ENCODE results near the gene SLIT1.

SLIT1 gene

GRCh38 chr10:97017474-97017903, 168.3 kb downstream of the SLIT1 start:
- no peak for DNase-seq

DNA sequence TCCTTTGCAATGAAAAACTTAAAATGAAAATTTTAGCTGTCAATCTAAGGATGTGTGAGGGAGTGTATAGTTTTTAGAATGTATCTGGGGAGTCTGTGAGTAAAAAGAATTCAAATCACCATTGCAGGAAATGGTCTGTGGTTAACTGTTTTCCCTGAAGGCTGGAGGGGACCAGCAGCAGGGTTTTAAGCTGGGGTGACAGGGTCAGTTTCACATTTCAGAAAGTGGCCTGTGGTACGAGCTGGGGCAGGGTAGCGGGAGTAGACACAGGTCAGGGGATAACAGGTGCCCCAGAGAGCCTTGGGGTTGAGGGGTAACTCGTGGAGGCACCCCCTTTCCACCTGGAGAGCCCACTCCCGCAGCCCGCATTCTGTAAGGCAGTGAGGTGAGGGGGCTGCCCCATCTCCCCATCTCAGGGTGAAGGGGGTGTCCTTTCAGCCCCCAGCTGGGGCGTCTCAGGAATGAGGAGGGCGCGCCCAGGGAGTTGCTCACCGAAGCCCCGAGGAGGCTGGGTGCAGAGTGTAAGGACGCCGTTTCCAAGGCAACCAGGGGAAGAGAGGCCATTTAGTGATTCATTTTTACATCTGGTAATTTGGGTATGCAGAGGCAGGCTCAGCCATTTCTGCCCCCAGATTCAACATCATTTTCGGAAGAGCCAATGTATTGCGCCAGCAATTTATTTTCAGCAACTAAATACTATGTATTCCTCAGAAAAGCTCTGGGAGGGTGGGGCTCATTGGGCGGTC, 168.9 kb downstream of the SLIT1 start:
- DNase-seq: no peak

DNA sequence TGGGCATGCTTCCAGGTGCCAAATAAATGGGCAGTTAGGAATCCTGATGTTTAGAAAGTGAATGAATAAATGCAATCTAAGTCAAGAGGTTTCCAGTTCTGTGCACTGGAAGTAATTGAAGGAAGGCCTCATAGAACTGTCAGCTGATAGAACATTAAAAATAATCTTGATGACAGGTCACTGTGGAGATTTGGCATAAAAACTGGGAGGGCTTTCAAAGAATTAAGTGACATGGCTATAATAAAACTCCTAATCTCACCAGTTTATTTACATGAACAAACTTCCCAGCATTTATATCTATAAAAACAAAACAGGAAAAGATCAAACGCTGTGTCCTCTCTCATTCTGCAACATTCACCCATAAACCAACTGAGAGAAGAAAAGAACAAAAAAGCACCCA, 170.5 kb downstream of the SLIT1 start:
- DNase-seq: no peak

DNA sequence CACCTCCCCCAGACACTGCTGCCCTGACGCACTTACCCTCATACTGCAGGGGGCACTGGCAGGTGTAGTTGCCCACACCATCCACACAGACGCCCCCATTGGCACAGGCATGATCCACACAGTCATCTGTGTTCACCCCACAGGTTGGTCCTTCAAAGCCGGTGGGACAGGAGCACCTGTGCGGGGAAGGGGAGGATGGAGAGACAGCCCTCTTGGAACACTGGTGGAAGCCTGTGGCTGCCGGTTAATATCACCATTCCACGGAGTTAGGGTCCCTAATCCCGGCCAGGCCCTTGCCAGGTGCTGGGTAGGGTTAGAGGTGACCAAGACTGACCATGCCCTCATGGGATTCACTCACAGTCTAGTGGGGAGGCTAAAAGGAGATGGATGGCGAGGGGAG, 171.8 kb downstream of the SLIT1 start:
- no peak for DNase-seq

DNA sequence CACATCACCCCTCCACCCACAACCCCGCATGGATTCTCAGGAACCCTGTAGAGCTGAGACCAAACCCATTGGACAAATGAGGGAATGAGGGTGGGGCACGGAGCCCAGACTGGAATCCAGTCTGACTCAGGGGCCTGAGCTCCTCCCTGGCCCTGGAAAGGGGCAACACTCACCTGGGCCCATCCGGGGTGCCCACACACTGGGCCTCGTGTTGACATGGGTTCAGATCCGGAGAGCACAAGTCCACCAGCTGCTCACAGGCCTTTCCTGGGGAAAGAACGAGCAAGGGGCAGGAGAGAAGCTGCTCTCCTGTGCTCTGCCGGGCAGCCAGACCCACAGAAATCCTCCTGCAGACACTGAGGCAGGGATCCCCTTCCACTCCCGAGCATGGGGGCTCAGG, 172.2 kb downstream of the SLIT1 start:
- DNase-seq: no peak

- DNase-seq: no peak
These were observed 173.3 kb downstream of the SLIT1 start for GRCh38 chr10:97012470-97012869.

GRCh38 chr10:97011397-97011796, 174.4 kb downstream of the SLIT1 start:
- no peak for DNase-seq

DNA sequence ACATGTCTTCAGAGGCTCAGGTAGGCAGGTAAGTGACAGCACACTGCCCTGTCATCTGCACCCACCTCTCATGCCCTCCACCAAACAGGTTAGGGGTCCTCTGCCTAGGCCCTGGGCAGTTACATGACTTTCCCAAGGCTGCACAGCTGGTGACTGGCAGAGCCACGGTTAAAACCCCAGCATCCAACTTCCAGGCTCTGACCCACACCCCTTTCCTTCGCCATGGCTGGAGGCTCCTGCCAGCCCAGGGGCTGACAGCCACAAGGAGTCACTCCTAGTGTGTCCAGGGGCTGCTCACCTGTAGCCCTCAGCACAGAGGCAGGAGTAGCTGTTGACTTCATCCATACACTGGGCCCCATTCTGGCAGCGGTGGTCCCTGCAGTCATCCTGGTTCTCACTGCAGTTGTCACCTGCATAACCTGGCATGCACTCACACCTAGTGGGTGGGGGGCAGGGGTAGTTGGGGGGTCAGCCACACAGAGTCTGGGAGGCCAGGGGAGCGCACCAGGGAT, 175.0 kb downstream of the SLIT1 start:
- no peak for DNase-seq

DNA sequence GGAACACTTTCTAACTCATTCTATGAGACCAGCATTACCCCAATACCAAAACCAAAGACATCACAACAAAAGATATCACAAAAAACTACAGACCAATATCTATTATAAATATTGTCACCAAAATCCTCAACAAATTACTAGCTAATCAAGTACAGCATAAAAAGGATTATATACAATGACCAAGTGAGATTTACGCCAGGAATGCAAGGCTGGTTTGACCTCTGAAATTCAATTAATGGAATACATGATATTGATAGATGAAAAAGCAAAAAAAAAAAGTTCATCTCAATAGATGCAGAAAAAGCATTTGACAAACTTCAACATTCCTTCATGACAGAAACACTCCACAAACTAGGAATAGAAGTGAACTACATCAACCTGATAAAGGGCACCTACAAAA, 178.3 kb downstream of the SLIT1 start:
- DNase-seq: no peak

DNA sequence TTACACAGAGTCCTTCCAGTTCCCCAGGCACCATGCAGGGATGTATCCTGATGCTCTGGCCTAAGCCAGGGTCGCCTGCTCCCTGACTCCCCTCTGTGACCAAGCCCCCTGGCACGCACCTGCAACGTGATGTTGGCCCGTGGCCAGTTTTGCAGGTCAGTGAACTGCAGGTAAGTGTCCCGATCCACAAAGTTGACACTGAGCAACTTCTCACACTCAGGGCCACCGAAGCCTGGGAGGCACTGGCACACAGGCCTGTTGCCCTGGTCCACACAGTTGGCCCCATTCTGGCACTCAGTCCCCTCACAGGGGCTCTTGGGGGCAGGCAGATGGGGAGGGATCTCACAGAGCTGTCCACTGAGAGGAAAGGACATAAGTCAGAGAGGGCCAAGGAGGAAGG, 179.4 kb downstream of the SLIT1 start:
- DNase-seq: no peak

GRCh38 chr10:97005349-97005748, 180.4 kb downstream of the SLIT1 start:
- DNase-seq: no peak

DNA sequence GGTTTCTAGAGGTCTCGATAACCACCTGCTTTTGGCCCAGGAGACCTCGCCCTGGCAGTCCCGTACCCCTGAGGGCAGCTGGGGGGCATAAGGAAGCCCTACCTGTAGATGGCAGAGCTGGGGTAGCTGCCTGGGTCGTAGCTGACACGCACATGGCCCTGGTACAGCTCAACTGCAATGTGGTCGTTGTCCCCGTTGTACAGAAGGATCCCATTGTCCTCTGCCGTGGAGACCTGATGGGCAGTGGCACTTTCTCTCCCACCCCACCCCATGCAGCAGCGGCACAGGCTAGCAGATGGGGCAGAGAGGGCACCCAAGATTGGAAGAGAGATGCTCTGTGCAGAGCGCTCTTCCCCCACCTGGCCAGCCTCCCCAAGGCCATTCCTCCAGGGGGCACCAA, 181.2 kb downstream of the SLIT1 start:
- no peak for DNase-seq

DNA sequence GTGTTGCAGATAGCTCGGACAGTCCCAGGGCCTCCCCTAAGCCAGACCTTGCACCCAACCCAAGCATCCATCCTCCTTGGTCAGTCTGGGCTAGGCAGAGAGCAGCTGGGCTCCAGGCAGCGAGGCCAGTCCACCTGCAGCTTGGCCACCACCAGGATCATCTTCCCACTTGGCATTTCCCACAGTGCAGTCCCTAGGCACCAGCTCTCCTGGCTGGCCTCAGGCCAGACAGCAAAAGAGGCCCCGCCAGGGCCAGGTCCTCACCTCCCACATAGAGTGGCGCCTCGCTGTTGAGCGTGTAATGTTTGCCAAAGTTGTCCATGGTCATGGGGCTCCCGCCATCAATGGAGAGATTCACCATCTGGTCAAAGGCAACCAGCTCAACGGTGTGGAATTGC, 182.0 kb downstream of the SLIT1 start:
- no peak for DNase-seq

- DNase-seq: no peak
These were observed 182.5 kb downstream of the SLIT1 start for GRCh38 chr10:97003151-97003803.

- DNase-seq: no peak
These were observed 183.1 kb downstream of the SLIT1 start for GRCh38 chr10:97002670-97003069.

DNA sequence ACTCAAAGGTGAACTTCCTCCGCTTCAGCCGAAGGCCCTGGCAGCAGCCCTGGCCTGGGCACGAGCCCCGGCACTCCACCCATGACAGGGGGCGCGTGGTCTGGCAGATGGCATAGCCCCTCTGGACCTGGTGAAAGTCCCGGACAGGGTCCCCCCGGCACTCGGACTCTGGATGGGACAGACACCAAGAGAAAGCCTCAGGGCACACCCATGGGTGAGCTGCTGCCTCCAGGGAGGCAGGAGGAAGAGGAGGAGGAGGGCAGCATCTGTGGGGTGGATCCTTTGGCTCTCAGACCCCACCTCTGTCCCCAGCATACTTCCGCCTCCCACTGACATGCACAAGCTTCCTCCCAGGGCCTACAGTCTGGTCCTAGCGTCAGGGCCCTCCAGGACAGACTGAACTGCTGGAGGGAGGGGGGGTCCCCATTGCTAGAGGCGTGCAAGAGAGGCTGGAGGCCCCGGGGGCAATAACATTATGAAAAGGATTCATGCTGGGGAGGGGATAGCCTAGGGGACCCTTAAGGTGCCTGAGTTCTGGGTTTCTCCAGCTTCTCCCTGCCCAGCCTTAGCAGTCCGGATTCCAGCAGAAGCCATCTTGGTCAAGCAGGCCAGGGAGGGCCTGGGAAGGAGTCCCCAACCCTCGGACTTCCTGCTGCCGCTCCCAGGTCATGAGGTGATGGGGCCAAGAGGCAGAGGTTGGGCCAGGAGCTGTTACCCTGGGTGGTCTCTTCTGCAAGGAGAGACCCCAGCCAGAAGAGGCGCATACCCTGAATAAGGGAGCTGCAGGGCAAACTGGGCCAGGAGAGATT, 184.4 kb downstream of the SLIT1 start:
- DNase-seq: no peak

DNA sequence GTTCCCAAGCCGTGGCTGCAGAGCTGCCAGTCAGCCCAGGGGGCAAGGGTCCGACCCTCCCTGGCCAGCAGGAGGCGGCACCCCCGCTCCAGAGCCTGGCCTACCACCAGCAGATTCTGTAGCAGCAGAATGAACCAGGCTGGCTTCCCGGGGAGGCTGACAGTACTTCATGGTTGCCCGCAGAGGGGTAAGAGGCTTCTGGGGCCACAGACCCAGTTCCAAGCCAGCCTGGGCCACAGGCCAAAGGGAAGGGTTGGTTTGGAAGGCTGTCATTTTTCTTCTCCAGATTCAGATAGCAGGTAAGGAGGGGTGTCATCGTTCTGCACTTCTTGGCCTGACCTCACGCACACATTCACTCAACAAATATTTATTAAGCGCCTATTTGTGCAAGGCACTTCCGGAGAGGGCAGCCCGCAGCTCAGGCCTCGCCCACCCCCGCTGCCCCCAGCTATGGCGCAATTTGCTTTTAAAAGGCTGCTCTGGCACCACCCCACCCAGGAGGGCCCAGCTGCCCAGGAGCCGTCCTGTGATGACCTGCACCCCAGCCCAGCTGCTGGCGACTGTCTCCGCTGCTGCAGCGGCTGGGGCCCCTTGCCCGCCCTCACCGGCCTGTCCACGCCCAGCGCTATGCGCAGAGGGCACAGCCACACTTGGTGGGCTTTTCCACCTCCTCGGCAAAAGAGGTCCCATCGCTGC, 185.1 kb downstream of the SLIT1 start:
- DNase-seq: no peak

- no peak for DNase-seq
These were observed 185.8 kb downstream of the SLIT1 start for GRCh38 chr10:96999987-97000386.

DNA sequence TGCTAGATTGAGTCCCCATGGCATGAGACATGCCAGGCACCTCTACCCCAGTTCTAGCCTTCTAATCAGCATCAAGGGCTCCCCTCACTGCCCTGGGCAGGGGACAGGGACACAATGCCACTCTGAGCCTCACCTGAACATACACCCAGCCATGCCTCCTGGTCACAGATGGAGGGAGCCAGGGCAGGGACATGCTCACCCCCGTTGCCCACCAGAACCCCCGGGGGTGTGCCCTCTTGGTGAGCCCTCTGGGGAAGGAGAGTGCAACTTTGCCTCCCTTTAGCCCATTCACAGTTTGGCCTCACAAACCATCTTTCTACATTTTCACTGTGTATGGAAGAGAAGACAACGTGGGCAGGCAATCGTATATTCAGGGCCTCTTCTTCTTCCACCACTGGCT, 186.4 kb downstream of the SLIT1 start:
- no peak for DNase-seq

DNA sequence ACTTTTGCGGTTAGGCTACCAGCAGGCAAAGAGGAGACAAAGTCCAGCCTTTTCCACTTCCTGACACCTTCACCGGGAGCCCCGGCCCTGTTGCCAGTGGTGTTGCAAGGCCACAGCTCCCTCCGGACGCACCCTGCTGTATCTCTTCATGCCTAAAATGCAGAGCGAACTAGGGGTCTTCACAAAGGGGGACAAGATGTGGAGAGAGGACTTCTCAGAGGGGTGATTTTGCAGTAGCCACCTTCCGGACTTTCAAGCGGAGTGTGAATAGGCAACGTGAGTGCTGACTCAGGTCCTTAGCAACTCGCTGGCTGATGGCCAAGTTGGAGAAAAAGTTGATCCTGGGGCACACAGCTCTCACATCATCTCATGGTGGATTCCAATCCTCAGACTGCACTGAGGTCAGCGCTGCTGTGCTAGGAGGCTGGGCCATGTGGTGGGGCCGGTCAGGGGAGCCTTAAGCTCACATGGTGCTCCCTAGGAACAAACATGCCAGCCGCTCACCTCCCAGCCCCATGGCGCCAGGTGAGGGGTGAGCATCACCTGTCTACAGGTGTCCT, 187.3 kb downstream of the SLIT1 start:
- no peak for DNase-seq

GRCh38 chr10:96996275-96996965, 189.3 kb downstream of the SLIT1 start:
- DNase-seq: no peak

DNA sequence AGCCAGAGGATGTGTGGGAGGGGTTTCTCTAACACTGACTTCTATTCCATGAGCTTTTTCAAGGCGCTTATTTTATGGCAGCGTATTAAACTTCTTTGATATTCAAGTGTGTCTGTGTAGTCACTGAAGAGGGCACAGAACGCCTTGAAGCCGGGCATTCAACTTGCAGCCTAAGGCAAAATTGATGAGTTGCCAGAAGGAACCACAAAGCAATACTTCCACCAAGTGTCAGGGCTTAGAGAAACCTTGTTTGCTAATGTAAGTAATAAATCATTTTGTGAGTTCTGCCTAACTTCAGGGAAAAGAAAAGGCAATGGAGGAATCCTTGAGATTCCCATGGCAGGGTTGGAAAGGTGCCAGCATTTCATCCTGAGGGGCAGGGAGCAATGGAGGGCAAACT, 189.9 kb downstream of the SLIT1 start:
- no peak for DNase-seq

All from inflammatory macrophage treated with lipopolysaccharide for 4 hours (primary cell).